Glutamatergic neuron (in vitro differentiated cells): ENCODE measurements around the gene KLHL20. TPM values are rescaled to one million over a fixed set of nuclear protein-coding genes. Genes with fewer than 3 reads are reported as not detected.

Experiments
- DNase-seq: peaks from one replicate; pipeline ENCODE4 v3.0.0; 2022
- H3K27ac Mint-ChIP-seq: one replicate; pipeline ENCODE4 v1.8.0; 2020; ENCODE audit warnings: mild to moderate bottlenecking, mixed read lengths, inconsistent platforms; ENCODE audit not compliant: unreplicated experiment
- H3K27me3 Mint-ChIP-seq: one replicate; pipeline ENCODE4 v1.8.0; 2020; ENCODE audit warnings: mild to moderate bottlenecking, moderate library complexity, mixed read lengths, inconsistent platforms; ENCODE audit not compliant: unreplicated experiment
- H3K36me3 Mint-ChIP-seq: one replicate; pipeline ENCODE4 v1.8.0; 2020; ENCODE audit warnings: mild to moderate bottlenecking, mixed read lengths, inconsistent platforms; ENCODE audit not compliant: unreplicated experiment
- H3K4me1 Mint-ChIP-seq: one replicate; pipeline ENCODE4 v1.8.0; 2020; ENCODE audit warnings: mild to moderate bottlenecking, low read depth, mixed read lengths, inconsistent platforms; ENCODE audit not compliant: unreplicated experiment
- H3K4me3 Mint-ChIP-seq: one replicate; pipeline ENCODE4 v1.8.0; 2020; ENCODE audit warnings: mild to moderate bottlenecking, mixed read lengths, inconsistent platforms; ENCODE audit not compliant: unreplicated experiment
- H3K9me3 Mint-ChIP-seq: one replicate; pipeline ENCODE4 v1.8.0; 2020; ENCODE audit warnings: mild to moderate bottlenecking, moderate library complexity, mixed read lengths, inconsistent platforms; ENCODE audit not compliant: unreplicated experiment
- total RNA-seq: library from RNA; stranded (reverse); fragmentation: NEBNext Ultra II Directional; extraction: Animal tissue kit (Norgen Biotek cat#: 25700); gene quantifications from one replicate; pipeline ENCODE4 v1.2.1, GENCODE V29; 2021; ENCODE audit not compliant: unreplicated experiment
- TF ChIP-seq, protein P1 (sequence below): fragments of 200-600 bp; sonication (generic); IDR thresholded peaks from one replicate; pipeline ENCODE4 v1.5.0; 2021; ENCODE audit not compliant: partially characterized antibody, unreplicated experiment

Gene KLHL20
- total RNA-seq, 1 donor from 2014 or later: 30.5 TPM

DNA sequence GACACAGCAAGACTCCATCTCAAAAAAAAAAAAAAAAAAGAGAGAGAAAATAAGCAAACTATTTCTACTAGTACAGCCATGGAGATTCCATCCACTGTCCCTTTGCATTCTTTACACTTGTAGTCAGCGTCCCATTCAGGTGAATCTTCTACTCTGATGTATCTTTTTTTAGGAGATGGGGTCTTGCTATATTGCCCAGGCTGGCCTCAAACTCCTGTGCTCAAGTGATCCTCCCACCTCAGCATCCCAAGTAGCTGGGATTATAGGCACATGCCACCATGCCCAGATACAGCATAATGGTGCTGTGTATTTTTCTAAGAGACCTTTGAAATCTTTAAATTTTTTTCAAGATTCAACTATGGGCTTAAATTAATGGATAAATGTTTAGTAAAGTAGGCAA is 118.0 kb downstream of the KLHL20 start:
- Mint-ChIP-seq H3K4me1 (no peaks in the 10 kb centered on the region), H3K9me3 (no peaks in the 10 kb centered on the region), H3K36me3 (no peaks in the 10 kb centered on the region), H3K27ac (no peak overlapping the region), H3K4me3 (no peak overlapping the region), H3K27me3 (no peaks in the 10 kb centered on the region)
- TF ChIP-seq, protein P1, sequence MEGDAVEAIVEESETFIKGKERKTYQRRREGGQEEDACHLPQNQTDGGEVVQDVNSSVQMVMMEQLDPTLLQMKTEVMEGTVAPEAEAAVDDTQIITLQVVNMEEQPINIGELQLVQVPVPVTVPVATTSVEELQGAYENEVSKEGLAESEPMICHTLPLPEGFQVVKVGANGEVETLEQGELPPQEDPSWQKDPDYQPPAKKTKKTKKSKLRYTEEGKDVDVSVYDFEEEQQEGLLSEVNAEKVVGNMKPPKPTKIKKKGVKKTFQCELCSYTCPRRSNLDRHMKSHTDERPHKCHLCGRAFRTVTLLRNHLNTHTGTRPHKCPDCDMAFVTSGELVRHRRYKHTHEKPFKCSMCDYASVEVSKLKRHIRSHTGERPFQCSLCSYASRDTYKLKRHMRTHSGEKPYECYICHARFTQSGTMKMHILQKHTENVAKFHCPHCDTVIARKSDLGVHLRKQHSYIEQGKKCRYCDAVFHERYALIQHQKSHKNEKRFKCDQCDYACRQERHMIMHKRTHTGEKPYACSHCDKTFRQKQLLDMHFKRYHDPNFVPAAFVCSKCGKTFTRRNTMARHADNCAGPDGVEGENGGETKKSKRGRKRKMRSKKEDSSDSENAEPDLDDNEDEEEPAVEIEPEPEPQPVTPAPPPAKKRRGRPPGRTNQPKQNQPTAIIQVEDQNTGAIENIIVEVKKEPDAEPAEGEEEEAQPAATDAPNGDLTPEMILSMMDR: no peak
- DNase-seq: no peak

Other genes starting within 250 kb of the KLHL20 start
- 29.3 TPM for gene PRDX6, start 237.6 kb upstream of the KLHL20 start, total RNA-seq
- gene SLC9C2, start 111.9 kb upstream of the KLHL20 start, total RNA-seq: 0.98 TPM
- not detected for gene TEX50, start 79.6 kb upstream of the KLHL20 start, total RNA-seq
- gene ANKRD45, start 45.1 kb upstream of the KLHL20 start, total RNA-seq: 4.7 TPM
- gene DARS2, start 109.7 kb downstream of the KLHL20 start, total RNA-seq: 17.0 TPM
- 4.3 TPM for gene CENPL, start 109.9 kb downstream of the KLHL20 start, total RNA-seq
- gene GAS5, start 153.0 kb downstream of the KLHL20 start, total RNA-seq: 281 TPM
- gene ZBTB37, start 153.4 kb downstream of the KLHL20 start, total RNA-seq: 11.7 TPM
- gene SERPINC1, start 202.3 kb downstream of the KLHL20 start, total RNA-seq: not detected